Motor neuron (in vitro differentiated cells): ENCODE measurements around the gene METAP1. TPM values are rescaled to one million over a fixed set of nuclear protein-coding genes. Genes with fewer than 3 reads are reported as not detected.
A peak's percentile ranks its signal among the peaks of the same experiment; 100 is the strongest.
"Not testable (repeated sequence)": the region's sequence is repeated elsewhere in the genome, so short reads cannot be mapped to it uniquely, and the experiment has no call there.

Experiments used
- ATAC-seq, 8 experiments: fragments of 200-7000 bp; cut with Tn5 transposase; replicated peaks in 6 of 8; 2 replicates each; pipeline ENCODE4 v1.8.0; 2021; ENCODE audit warnings: mild to moderate bottlenecking in 8 of 8, moderate library complexity in 8 of 8
- H3K27ac ChIP-seq, 2 donors: fragments of 250-450 bp; sonication (Bioruptor Pico); 2 replicates each; pipeline ENCODE4 v1.9.0; 2021; ENCODE audit warnings: antibody characterized with exemption in 2 of 2, mild to moderate bottlenecking in 2 of 2, moderate library complexity in 1 of 2
- H3K4me1 ChIP-seq, 2 donors: fragments of 250-450 bp; sonication (Bioruptor Pico); replicated peaks in 1 of 2; 2 replicates each; pipeline ENCODE4 v1.6.1; 2021; ENCODE audit warnings: antibody characterized with exemption in 2 of 2, mild to moderate bottlenecking in 2 of 2, moderate library complexity in 1 of 2
- H3K4me3 ChIP-seq, 5 donors: fragments of 250-450 bp; sonication (Bioruptor Pico); 2 replicates each; pipeline ENCODE4 v1.9.0; 2021; ENCODE audit warnings: antibody characterized with exemption in 5 of 5, mild to moderate bottlenecking in 5 of 5, moderate library complexity in 4 of 5
- WGBS, 10 experiments: fragments of 450-650 bp; shearing (Covaris generic); methylation state at CpG; one replicate each; pipeline ENCODE4 v1.0.0; 2022; 5-methylcytosine and 5-hydroxymethylcytosine counted together
- in situ Hi-C, 9 experiments: fragments of 400-800 bp; cut with MboI; loops; one replicate each; pipeline ENCODE4 v1.15.0; 2021; ENCODE audit warnings: low sequenced_read_pairs in 9 of 9, low pct_unique_long_range_greater_than_20kb in 2 of 9; ENCODE audit not compliant: unreplicated experiment in 9 of 9
- total RNA-seq, 8 experiments: library from RNA; unstranded; fragments of 300-600 nt; gene quantifications; 2 replicates each; pipeline versions ENCODE4 v1.2.3 to v1.2.4, GENCODE V29; 2022

The METAP1 gene
- total RNA-seq, 8 experiments from 2014 or later, result 20.3 to 35.3 (median 30.3) TPM

DNA sequence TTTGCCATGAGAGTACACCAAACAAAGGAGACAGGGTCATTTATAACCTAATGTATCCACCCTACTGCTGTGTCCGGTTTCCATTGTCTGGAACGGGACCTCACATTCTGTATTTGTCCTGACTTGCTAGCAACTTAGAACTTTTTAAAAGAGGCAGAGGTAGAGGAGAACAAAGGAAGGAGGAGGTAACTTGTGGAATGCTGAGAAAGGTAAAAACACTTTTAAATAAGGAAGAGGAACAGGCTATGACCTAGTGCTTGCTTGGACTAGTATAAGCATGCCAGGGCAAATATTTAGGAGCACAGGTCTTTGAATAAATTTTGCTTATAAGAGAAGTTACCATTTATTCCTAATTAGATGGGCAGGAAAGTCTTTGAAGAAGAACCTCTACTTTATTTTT, 96.3 kb downstream of the METAP1 start:
- WGBS, 10 experiments, result 14 to 100% (median 75%) methylated on average over 1 to 2 of the region's 2 CpGs; no CpG with 5 or more reads in 2 of the 10 experiments
- ATAC-seq, result not testable (repeated sequence)

DNA sequence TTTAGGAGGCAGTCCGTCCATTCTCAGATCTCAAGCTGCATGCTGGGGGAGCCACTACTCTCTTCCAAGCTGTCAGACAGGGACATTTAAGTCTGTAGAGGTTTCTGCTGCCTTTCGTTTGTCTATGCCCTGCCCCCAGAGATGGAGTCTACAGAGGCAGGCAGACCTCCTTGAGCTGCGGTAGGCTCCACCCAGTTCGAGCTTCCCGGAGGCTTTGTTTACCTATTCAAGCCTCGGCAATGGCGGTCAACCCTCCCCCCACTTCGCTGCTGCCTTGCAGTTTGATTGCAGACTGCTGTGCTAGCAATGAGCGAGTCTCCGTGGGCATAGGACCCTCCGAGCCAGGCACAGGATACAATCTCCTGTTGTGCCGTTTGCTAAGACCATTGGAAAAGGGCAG, 103.8 kb downstream of the METAP1 start:
- no peak for ATAC-seq
- 40 to 100% (median 93%) methylated on average over 1 to 9 of the region's 12 CpGs; no CpG with 5 or more reads in 4 of the 10 experiments for WGBS, 10 experiments
- Histone ChIP-seq H3K4me3 (no peak overlapping the region), H3K4me1 (no peaks in the 10 kb centered on the region), H3K27ac (no peak overlapping the region)
- in situ Hi-C loops, result no loop called here

More for the DNA sequence above, 96.3 kb downstream of the METAP1 start:
- H3K4me1 ChIP-seq, result peaks cover 16 to 17% of the 10 kb centered on the region in 2 donors
- in situ Hi-C loops, H3K4me3 ChIP-seq, H3K27ac ChIP-seq: not testable (repeated sequence)

DNA sequence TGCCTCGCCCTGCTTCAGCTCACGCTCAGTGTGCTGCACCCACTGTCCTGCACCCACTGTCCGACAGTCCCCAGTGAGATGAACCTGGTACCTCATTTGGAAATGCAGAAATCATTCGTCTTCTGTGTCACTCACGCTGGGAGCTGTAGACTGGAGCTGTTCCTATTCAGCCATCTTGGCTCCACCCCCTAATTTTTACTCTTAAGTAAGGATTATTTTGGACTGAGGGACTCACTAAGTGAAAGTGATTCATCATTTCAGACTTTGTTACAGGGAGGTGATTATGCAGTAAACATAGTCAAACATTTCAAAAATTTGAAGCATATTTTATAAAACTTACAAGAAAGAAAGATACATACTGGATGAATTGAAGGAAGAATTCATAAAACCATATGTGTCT, 104.3 kb downstream of the METAP1 start:
- WGBS, 10 experiments, result 57 to 96% (median 66%) methylated on average over 1 to 4 of the region's 5 CpGs; no CpG with 5 or more reads in 5 of the 10 experiments
- H3K4me3 ChIP-seq, ATAC-seq, H3K4me1 ChIP-seq, H3K27ac ChIP-seq: not testable (repeated sequence)
- in situ Hi-C loops, result loop anchor here in 1 of 9 experiments (25.0 kb wide), 1 partner anchor 312 kb away; no protein-coding TSS in a partner anchor

DNA sequence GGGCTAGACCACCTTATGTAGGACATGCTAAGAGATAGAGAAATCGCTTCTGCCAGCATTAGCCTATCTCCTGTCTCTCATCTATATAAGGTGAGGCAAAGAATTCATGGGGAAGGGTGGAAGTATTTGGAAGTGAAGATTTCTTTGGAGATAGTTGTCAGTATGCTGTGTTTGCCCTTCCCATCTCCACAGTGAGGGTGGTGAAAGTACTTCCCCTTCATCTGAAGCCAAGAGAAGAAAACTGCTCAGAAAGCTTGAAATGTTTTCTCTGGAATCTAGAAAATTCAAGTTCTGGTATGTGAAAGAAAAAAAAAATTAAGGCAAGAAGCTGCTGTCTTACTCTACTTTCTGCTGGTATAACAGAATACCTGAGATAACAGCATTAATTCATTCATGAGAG, 105.4 kb downstream of the METAP1 start:
- Histone ChIP-seq H3K27ac (no peak overlapping the region), H3K4me3 (no peak overlapping the region), H3K4me1 (no peaks in the 10 kb centered on the region)
- ATAC-seq, result no peak
- WGBS, 10 experiments, result 82 to 100% (median 100%) methylated on average over 1 of the region's 1 CpG; no CpG with 5 or more reads in 3 of the 10 experiments
- in situ Hi-C loops, result loop anchor here in 1 of 9 experiments (25.0 kb wide), 1 partner anchor 311 kb away; no protein-coding TSS in a partner anchor

DNA sequence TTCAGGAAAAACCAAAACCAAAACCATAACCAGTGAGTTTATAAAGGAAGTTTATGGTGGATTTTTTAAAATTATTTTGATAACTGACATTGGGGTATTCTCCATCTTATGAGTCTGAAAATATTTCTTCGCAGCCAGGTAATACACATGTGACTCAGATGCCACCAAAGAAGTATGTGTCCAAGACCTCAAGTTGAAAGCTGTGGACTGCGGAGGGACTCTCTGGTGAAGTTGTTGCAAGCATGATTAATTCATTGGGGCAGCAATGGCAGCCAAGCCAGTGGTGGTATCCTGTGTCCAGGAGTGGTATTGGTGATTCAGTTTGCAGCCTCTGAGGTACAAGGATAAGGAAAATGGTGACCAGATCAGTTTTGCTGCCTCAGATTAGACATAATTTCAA, 107.1 kb downstream of the METAP1 start:
- no peak for ATAC-seq
- Histone ChIP-seq H3K27ac (no peak overlapping the region), H3K4me3 (no peak overlapping the region), H3K4me1 (no peaks in the 10 kb centered on the region)
- in situ Hi-C loops, result loop anchor here in 1 of 9 experiments (25.0 kb wide), 1 partner anchor 310 kb away; no protein-coding TSS in a partner anchor
- 100% methylated on average over 1 to 2 of the region's 2 CpGs; no CpG with 5 or more reads in 3 of the 10 experiments for WGBS, 10 experiments

DNA sequence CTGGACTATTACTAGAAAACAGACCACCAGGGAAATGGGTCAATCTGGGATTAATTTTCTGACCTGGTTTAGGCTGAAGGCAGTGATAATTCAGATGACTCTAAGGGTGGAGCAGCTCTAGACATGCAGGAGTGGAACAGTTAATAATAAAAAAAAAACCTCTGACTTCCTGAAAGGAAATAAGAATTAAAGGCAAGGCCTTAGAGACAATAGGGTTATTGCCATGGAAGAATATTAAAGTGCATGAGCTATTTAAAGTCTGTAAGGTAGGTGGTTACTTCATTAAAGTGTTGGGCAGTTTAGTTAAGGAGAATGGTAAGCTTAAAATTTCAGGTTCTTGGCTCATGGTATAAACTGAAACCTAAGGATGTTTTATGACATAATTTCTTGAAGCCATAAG, 107.6 kb downstream of the METAP1 start:
- peak in 1 of 8 experiments; percentile 46 for ATAC-seq
- in situ Hi-C loops, result loop anchor here in 1 of 9 experiments (25.0 kb wide), 1 partner anchor 309 kb away; no protein-coding TSS in a partner anchor
- H3K4me3 ChIP-seq, result no peak overlapping the region
- H3K4me1 ChIP-seq, result no peaks in the 10 kb centered on the region
- H3K27ac ChIP-seq, result no peak overlapping the region

DNA sequence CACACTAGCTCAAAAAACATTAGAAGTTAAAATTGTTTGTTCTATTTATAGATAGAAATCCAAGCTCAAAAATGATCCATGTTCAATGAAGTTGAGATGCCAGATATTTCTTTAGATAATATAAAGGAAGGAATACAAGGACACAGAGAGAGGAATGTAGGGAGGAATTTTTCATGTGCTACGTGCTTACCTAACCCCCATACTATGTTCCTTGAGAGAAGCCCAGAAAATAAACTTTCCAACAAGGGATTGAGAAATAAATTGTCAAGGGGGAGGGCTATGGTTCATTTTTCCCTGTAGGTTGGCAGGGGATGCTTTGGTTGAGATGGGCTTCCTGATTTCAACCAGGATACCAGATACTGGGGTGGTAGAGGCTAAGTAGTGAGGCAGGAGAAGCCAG, 108.6 kb downstream of the METAP1 start:
- Histone ChIP-seq H3K27ac (no peak overlapping the region), H3K4me1 (no peaks in the 10 kb centered on the region), H3K4me3 (no peak overlapping the region)
- ATAC-seq, result no peak
- in situ Hi-C loops, result loop anchor here in 1 of 9 experiments (25.0 kb wide), 1 partner anchor 308 kb away; no protein-coding TSS in a partner anchor
- WGBS, 10 experiments, result 40 to 100% (median 80%) methylated on average over 1 of the region's 1 CpG

DNA sequence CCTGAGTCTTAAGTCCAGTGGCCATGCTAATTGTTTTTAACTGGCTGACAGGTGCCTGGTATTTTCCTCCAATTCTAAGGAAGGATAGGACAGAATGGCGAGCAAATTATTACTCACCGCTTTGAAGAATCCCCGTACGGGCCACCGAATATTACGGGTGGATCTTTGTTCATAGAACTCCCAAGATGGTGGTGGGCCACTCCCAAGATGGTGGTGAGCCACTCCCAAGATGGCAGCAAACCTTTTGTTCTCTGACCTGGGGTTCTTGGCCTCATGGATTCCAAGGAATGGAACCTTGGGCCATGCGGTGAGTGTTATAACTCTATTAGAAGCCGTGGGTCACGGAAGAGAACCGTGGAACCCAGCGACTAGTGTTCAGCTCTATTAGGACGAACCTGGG, 113.8 kb downstream of the METAP1 start:
- H3K4me1 ChIP-seq, H3K4me3 ChIP-seq, ATAC-seq, H3K27ac ChIP-seq: not testable (repeated sequence)
- WGBS, 10 experiments, result 77 to 93% methylated on average over 5 to 6 of the region's 12 CpGs; no CpG with 5 or more reads in 8 of the 10 experiments
- in situ Hi-C loops, result loop anchor here in 1 of 9 experiments (25.0 kb wide), 1 partner anchor 303 kb away; no protein-coding TSS in a partner anchor

Other genes starting within 250 kb of the METAP1 start
- 100 to 1,000 TPM in 5 of 8 experiments, 10 to 100 TPM in 3; 92.2 to 168 (median 109) TPM for gene EIF4E, start 66.6 kb upstream of the METAP1 start, total RNA-seq
- gene ADH5, start 93.1 kb downstream of the METAP1 start, total RNA-seq, result 100 to 1,000 TPM in 5 of 8 experiments, 10 to 100 TPM in 3; 84.9 to 168 (median 125) TPM
- under 1 TPM in 4 of 8 experiments, not detected in 4; 0.13 to 0.27 (median 0.17) TPM for gene ADH4, start 148.6 kb downstream of the METAP1 start, total RNA-seq
- gene ADH6, start 223.5 kb downstream of the METAP1 start, total RNA-seq, result 1 to 10 TPM in 5 of 8 experiments, under 1 TPM in 3; 0.57 to 2.1 (median 1.1) TPM